ENCODE results near the gene MMP17. TPM values are rescaled to one million over a fixed set of nuclear protein-coding genes. Genes with fewer than 3 reads are reported as not detected.
A peak's percentile ranks its signal among the peaks of the same experiment; 100 is the strongest.

MMP17 gene
- total and polyA plus RNA-seq, 12 donors = 0.28 to 3.7 (median 1.0) TPM; not detected in 1

GRCh38 chr12:131892711-131893604, 64.8 kb downstream of the MMP17 start:
- intact Hi-C loops (cut with DNase I) = loop anchor here in 1 of 10 donors (10.0 kb wide), 1 partner anchor 58 kb away; no protein-coding TSS in a partner anchor
- ATAC-seq (no peak), DNase-seq (no peak)
- 78 to 82% methylated on average over 26 of the region's 26 CpGs for WGBS, 2 donors
- Histone ChIP-seq H3K4me1 (peaks cover 8 to 27% (median 23%) of the 10 kb centered on the region in 9 donors), H3K9me3 (no peaks in the 10 kb centered on the region), H3K27ac (no peak overlapping the region), H3K36me3 (peaks cover 0 to 12% (median 3%) of the 10 kb centered on the region in 9 donors), H3K27me3 (no peaks in the 10 kb centered on the region), H3K4me3 (no peak overlapping the region)
- no peak for TF ChIP-seq CTCF (IDR thresholded peaks at IDR 0.05)

- H3K36me3 ChIP-seq = peaks cover 0 to 20% (median 3%) of the 10 kb centered on the region in 9 donors
- no peaks in the 10 kb centered on the region for H3K9me3 ChIP-seq
- ATAC-seq (peak in 1 of 8 donors; percentile 2), DNase-seq (no peak)
- 41 to 50% methylated on average over 16 to 19 of the region's 19 CpGs for WGBS, 2 donors
- TF ChIP-seq CTCF (IDR thresholded peaks at IDR 0.05) = no peak
- peak overlapping the region in 9 of 10 donors; percentile 40 to 85 (median 65) for H3K4me3 ChIP-seq
- intact Hi-C loops (cut with DNase I) = loop anchor here in 3 of 10 donors (2.0 to 10.0 kb wide), 2 partner anchors 35 to 59 kb away; partner anchors contain the start of gene PUS1 (in 2 of the 3)
- no peaks in the 10 kb centered on the region for H3K27me3 ChIP-seq
- H3K4me1 ChIP-seq = peaks cover 8 to 34% (median 24%) of the 10 kb centered on the region in 9 donors
- peak overlapping the region in 8 of 10 donors; percentile 27 to 99 (median 95) for H3K27ac ChIP-seq
Measured at GRCh38 chr12:131893605-131894312, 65.6 kb downstream of the MMP17 start.

GRCh38 chr12:131894313-131894860, 66.2 kb downstream of the MMP17 start, which contains the start of gene ULK1:
Gene ULK1 (plus strand): TSS chr12:131894622. CDS start chr12:131895002, 380 bp downstream.
- H3K4me1 ChIP-seq = peaks cover 8 to 35% (median 24%) of the 10 kb centered on the region in 9 donors
- peak; percentile 68 to 80 (median 76) for ATAC-seq
- DNase-seq = peak; percentile 92 to 96
- peak within 1 kb of the TSS; percentile 94 to 99 (median 98) for H3K27ac ChIP-seq
- H3K27me3 ChIP-seq = no peaks in the 10 kb centered on the region
- intact Hi-C loops (cut with DNase I) = loop anchor here in 3 of 10 donors (2.0 to 10.0 kb wide), 2 partner anchors 34 to 60 kb away; partner anchors contain the start of gene PUS1 (in 2 of the 3)
- TF ChIP-seq CTCF (IDR thresholded peaks at IDR 0.05) = no peak
- H3K36me3 ChIP-seq = peaks cover 0 to 26% (median 3%) of the 10 kb centered on the region in 9 donors
- H3K4me3 ChIP-seq = peak within 1 kb of the TSS; percentile 40 to 85 (median 64)
- WGBS, 2 donors = 1% methylated on average over 47 to 62 of the region's 64 CpGs
- H3K9me3 ChIP-seq = no peaks in the 10 kb centered on the region

Measured in heart right ventricle (tissue), 16 donors.